Natural killer cell (primary cell): ENCODE data around the gene CACNB4. TPM values are rescaled to one million over a fixed set of nuclear protein-coding genes. Genes with fewer than 3 reads are reported as not detected.
"Not testable (repeated sequence)": the region's sequence is repeated elsewhere in the genome, so short reads cannot be mapped to it uniquely, and the experiment has no call there.

Experiments used
- ATAC-seq, 3 donors: fragments of 150-1000 bp in 2 of 3; fragments of 200-7000 bp in 1 of 3; cut with Tn5 transposase; 1 replicate in 1 of 3; 2 replicates in 2 of 3; pipeline ENCODE4 v1.10.0; 2021; ENCODE audit warnings: mild to moderate bottlenecking in 2 of 3, moderate library complexity in 2 of 3
- DNase-seq, 2 donors: peaks; one replicate each; pipeline versions ENCODE4 v3.0.0 to v3.0.0-alpha.2; 2013 to 2021; ENCODE audit warnings: mixed read lengths in 1 of 2
- H3K27ac ChIP-seq: one replicate; pipeline ENCODE4 v1.5.1; 2013; ENCODE audit warnings: mild to moderate bottlenecking, low read length
- H3K27me3 ChIP-seq: one replicate; pipeline ENCODE4 v1.6.1; 2013; ENCODE audit warnings: low read length; ENCODE audit not compliant: control insufficient read depth, insufficient read depth
- H3K36me3 ChIP-seq: one replicate; pipeline ENCODE4 v1.6.1; 2013; ENCODE audit warnings: low read length; ENCODE audit not compliant: control insufficient read depth, insufficient read depth
- H3K4me1 ChIP-seq: one replicate; pipeline ENCODE4 v1.6.1; 2013; ENCODE audit warnings: low read length; ENCODE audit not compliant: control insufficient read depth, insufficient read depth
- H3K4me3 ChIP-seq: one replicate; pipeline ENCODE4 v1.5.1; 2013; ENCODE audit warnings: low read length
- H3K9me3 ChIP-seq: one replicate; pipeline ENCODE4 v1.6.1; 2013; ENCODE audit warnings: low read length; ENCODE audit not compliant: control insufficient read depth, insufficient read depth
- H3K27ac Mint-ChIP-seq, 2 donors: one replicate each; pipeline ENCODE4 v1.8.0; 2022; ENCODE audit warnings: mild to moderate bottlenecking in 2 of 2, mixed read lengths in 2 of 2, moderate library complexity in 1 of 2
- H3K27me3 Mint-ChIP-seq, 2 donors: one replicate each; pipeline ENCODE4 v1.8.0; 2022; ENCODE audit warnings: low read depth in 2 of 2, mixed read lengths in 2 of 2
- H3K36me3 Mint-ChIP-seq: one replicate; pipeline ENCODE4 v1.8.0; 2022; ENCODE audit warnings: mixed read lengths
- H3K4me1 Mint-ChIP-seq, 2 donors: one replicate each; pipeline ENCODE4 v1.8.0; 2022; ENCODE audit warnings: mixed read lengths in 2 of 2
- H3K4me3 Mint-ChIP-seq: one replicate; pipeline ENCODE4 v1.8.0; 2022; ENCODE audit warnings: mild to moderate bottlenecking, moderate library complexity, mixed read lengths
- H3K9me3 Mint-ChIP-seq, 2 donors: one replicate each; pipeline ENCODE4 v1.8.0; 2022; ENCODE audit warnings: mixed read lengths in 2 of 2
- CTCF ChIP-seq: fragments of 200-600 bp; IDR thresholded peaks from one replicate; pipeline ENCODE4 v1.8.0; 2022; ENCODE audit warnings: antibody characterized with exemption
- WGBS: methylation state at CpG from one replicate; pipeline ENCODE4 v1.1.7; 2013; ENCODE audit warnings: missing lambda C conversion rate; ENCODE audit not compliant: insufficient coverage; 5-methylcytosine and 5-hydroxymethylcytosine counted together
- intact Hi-C: fragments of 100-400 bp; cut with micrococcal nuclease; formaldehyde crosslinking; loops from one replicate; pipeline ENCODE4 v1.14.2; 2022
- total RNA-seq, 4 donors: library from RNA; stranded (reverse); fragments of 120-200 nt in 1 of 4; gene quantifications; one replicate each; pipeline versions ENCODE4 v1.2.3 to v1.2.4, GENCODE V29; 2013 to 2022

The CACNB4 gene
- total RNA-seq, 3 donors from 2014 or later (not counting 1 experiment from before 2014, with no cell fraction given) = 0.56 to 0.93 (median 0.73) TPM

GRCh38 chr2:151878655-151879563, 219.9 kb downstream of the CACNB4 start:
- no peaks in the 10 kb centered on the region for H3K9me3 ChIP-seq
- H3K27ac ChIP-seq = no peak overlapping the region
- no peaks in the 10 kb centered on the region for H3K4me1 ChIP-seq
- H3K4me3 Mint-ChIP-seq = no peak overlapping the region
- H3K4me3 ChIP-seq = no peak overlapping the region
- H3K36me3 ChIP-seq = no peaks in the 10 kb centered on the region
- DNase-seq = no peak
- WGBS = 87% methylated on average over 1 of the region's 2 CpGs
- no peaks in the 10 kb centered on the region for H3K9me3 Mint-ChIP-seq
- H3K27me3 ChIP-seq = no peaks in the 10 kb centered on the region
- no peak overlapping the region for H3K27ac Mint-ChIP-seq
- H3K36me3 Mint-ChIP-seq = no peaks in the 10 kb centered on the region
- peaks cover 7 to 8% of the 10 kb centered on the region in 2 donors for H3K4me1 Mint-ChIP-seq
- H3K27me3 Mint-ChIP-seq = peaks cover 0 to 3% of the 10 kb centered on the region in 2 donors
- no peak for TF ChIP-seq CTCF
- intact Hi-C loops = no loop called here
- no peak for ATAC-seq

GRCh38 chr2:151878204-151878603, 220.6 kb downstream of the CACNB4 start:
- no peaks in the 10 kb centered on the region for H3K9me3 ChIP-seq
- peaks cover 7 to 8% of the 10 kb centered on the region in 2 donors for H3K4me1 Mint-ChIP-seq
- no peaks in the 10 kb centered on the region for H3K27me3 ChIP-seq
- H3K27ac Mint-ChIP-seq = no peak overlapping the region
- no peak overlapping the region for H3K27ac ChIP-seq
- peaks cover 0 to 3% of the 10 kb centered on the region in 2 donors for H3K27me3 Mint-ChIP-seq
- ATAC-seq = no peak
- H3K4me1 ChIP-seq = no peaks in the 10 kb centered on the region
- TF ChIP-seq CTCF = no peak
- H3K4me3 ChIP-seq = no peak overlapping the region
- H3K36me3 Mint-ChIP-seq = no peaks in the 10 kb centered on the region
- H3K36me3 ChIP-seq = no peaks in the 10 kb centered on the region
- no peak overlapping the region for H3K4me3 Mint-ChIP-seq
- H3K9me3 Mint-ChIP-seq = no peaks in the 10 kb centered on the region
- no peak for DNase-seq
- intact Hi-C loops = no loop called here

GRCh38 chr2:151875631-151876030, 223.2 kb downstream of the CACNB4 start:
- H3K4me1 ChIP-seq, H3K27me3 ChIP-seq, H3K27me3 Mint-ChIP-seq, H3K36me3 ChIP-seq, intact Hi-C loops, H3K27ac ChIP-seq, H3K27ac Mint-ChIP-seq, H3K4me1 Mint-ChIP-seq, H3K4me3 Mint-ChIP-seq, H3K36me3 Mint-ChIP-seq, ATAC-seq, H3K9me3 ChIP-seq, DNase-seq, H3K9me3 Mint-ChIP-seq, H3K4me3 ChIP-seq: not testable (repeated sequence)
- 64% methylated on average over 4 of the region's 34 CpGs for WGBS

- H3K27me3 Mint-ChIP-seq = peaks cover 0 to 2% of the 10 kb centered on the region in 2 donors
- WGBS = 95% methylated on average over 3 of the region's 3 CpGs
- no peaks in the 10 kb centered on the region for H3K9me3 ChIP-seq
- no peak overlapping the region for H3K27ac ChIP-seq
- ATAC-seq (no peak), DNase-seq (no peak)
- no peaks in the 10 kb centered on the region for H3K36me3 ChIP-seq
- no peaks in the 10 kb centered on the region for H3K4me1 ChIP-seq
- no peak overlapping the region for H3K27ac Mint-ChIP-seq
- H3K4me3 ChIP-seq = no peak overlapping the region
- H3K4me3 Mint-ChIP-seq = no peak overlapping the region
- H3K36me3 Mint-ChIP-seq = no peaks in the 10 kb centered on the region
- intact Hi-C loops = no loop called here
- H3K27me3 ChIP-seq = no peaks in the 10 kb centered on the region
- TF ChIP-seq CTCF = no peak
- H3K4me1 Mint-ChIP-seq = no peaks in the 10 kb centered on the region
- no peaks in the 10 kb centered on the region for H3K9me3 Mint-ChIP-seq
These were observed 226.4 kb downstream of the CACNB4 start for GRCh38 chr2:151872463-151872862.
